ENCODE data around the gene IL17C. TPM values are rescaled to one million over a fixed set of nuclear protein-coding genes. Genes with fewer than 3 reads are reported as not detected.

Gene IL17C
- total and polyA plus RNA-seq, 9 of the 15 experiments (the other 6 are each of a cell fraction or from before 2014, with no cell fraction given), result not detected

- Histone ChIP-seq H3K9me3 (replicated peaks; ENCODE audit: control insufficient read depth, insufficient read depth, low read depth, low read length) (no peaks in the 10 kb centered on the region), H3K4me1 (replicated peaks in 1 of 2; ENCODE audit: control insufficient read depth in 2 of 2, insufficient read depth in 2 of 2, low read length in 2 of 2) (peaks cover 11 to 92% of the 10 kb centered on the region in 2 experiments; a peak in 4 of 5 replicates), H4K20me1 (replicated peaks; ENCODE audit: control insufficient read depth, insufficient read depth, low read length) (peaks cover 3% of the 10 kb centered on the region; the same call in 1 of the 2 replicates), H3K27ac (ENCODE audit: extremely low read depth, low read depth, low read length) (peak overlapping the region; percentile 95), H3K4me2 (ENCODE audit: insufficient read depth, low read length) (peak overlapping the region; percentile 92), H3K79me2 (ENCODE audit: control insufficient read depth, insufficient read depth, low read length) (peaks cover 33% of the 10 kb centered on the region), H3K27me3 (ENCODE audit: control insufficient read depth in 2 of 2, insufficient read depth in 2 of 2, low read length in 2 of 2) (no peaks in the 10 kb centered on the region), H3K4me3 (peak overlapping the region; percentile 84), H3K36me3 (ENCODE audit: control insufficient read depth, insufficient read depth, low read length) (peaks cover 61% of the 10 kb centered on the region; the same call in 2 of the 3 replicates), H3K9ac (ENCODE audit: insufficient read depth in 1 of 2, low read depth in 2 of 2, low read length in 2 of 2) (peak overlapping the region; percentile 73 to 97), H2AFZ (ENCODE audit: low read depth, low read length) (peak overlapping the region; percentile 0), H3K9me1 (ENCODE audit: control insufficient read depth, insufficient read depth, low read length) (no peaks in the 10 kb centered on the region)
- FAIRE-seq (no peak), ATAC-seq (peak; percentile 44), DNase-seq (ENCODE audit: extremely low read depth in 1 of 4, low spot score in 3 of 4) (peak; percentile 55 to 73 (median 68))
- in situ Hi-C loops (cut with MboI) (no loop called here), intact Hi-C loops (cut with micrococcal nuclease) (no loop called here)
- ChIA-PET CTCF (ENCODE audit: low intra/inter-chr PET ratio) (no interaction called here), POLR2A (interaction anchor here (0.5 to 2.7 kb wide), 4 partner anchors 11 to 670 kb away, joined by 3 to 13 read pairs (median 5); no protein-coding TSS in a partner anchor)
- BruUV-seq (replicated peaks), result TSS peak; percentile 72
- WGBS (ENCODE audit: insufficient coverage, low coverage, missing lambda C conversion rate), result 13% methylated on average over 30 of the region's 37 CpGs
- TF ChIP-seq DPF2 (IDR thresholded peaks at IDR 0.05) (no peak), FIP1L1 (IDR thresholded peaks at IDR 0.05; ENCODE audit: low read depth, low read length, poor library complexity, severe bottlenecking) (peak; percentile 16), ZBTB7A (IDR thresholded peaks at IDR 0.05; ENCODE audit: borderline replicate concordance, control insufficient read depth, low read depth, low read length) (peak; percentile 75; the same call in 1 of the 2 replicates), HMG20B (CRISPR knock-in tag; IDR thresholded peaks at IDR 0.05) (0 out of 2 replicates have a peak, but pooled peaks have one; percentile 21), NR2C2 (CRISPR knock-in tag; IDR thresholded peaks at IDR 0.05) (peak; percentile 65; the same call in 1 of the 2 replicates), NR2C2 (tag; IDR thresholded peaks at IDR 0.05) (no peak), ZNF165 (CRISPR knock-in tag; IDR thresholded peaks at IDR 0.05; ENCODE audit: borderline replicate concordance) (0 out of 2 replicates have a peak, but pooled peaks have one; percentile 51), ZNF592 (IDR thresholded peaks at IDR 0.05) (no peak), ZFPM2 (CRISPR knock-in tag; IDR thresholded peaks at IDR 0.05) (no peak), RFX1 (IDR thresholded peaks at IDR 0.05) (no peak), BCOR (IDR thresholded peaks at IDR 0.05) (0 out of 2 replicates have a peak, but pooled peaks have one; percentile 17), POLR2G (IDR thresholded peaks at IDR 0.05; ENCODE audit: low read depth, low read length) (peak; percentile 49), CEBPB (tag; IDR thresholded peaks at IDR 0.05) (peak; percentile 62; the same call in 1 of the 2 replicates)
Observed at GRCh38 chr16:88649924-88650748, 11.8 kb downstream of the IL17C start.

All from K562 (cell line).